Hippocampal formation (tissue), 2 donors: ENCODE measurements around the gene RPL26.
"Not testable (repeated sequence)": the region's sequence is repeated elsewhere in the genome, so short reads cannot be mapped to it uniquely, and the experiment has no call there.

Source experiments
- DNase-seq, 2 donors: peaks; one replicate each; lab custom pipeline; 2025; lab: John Stamatoyannopoulos, UW

The RPL26 gene

GRCh38 chr17:8394497-8394896, 11.5 kb upstream of the RPL26 start:
- not testable (repeated sequence) for DNase-seq

DNA sequence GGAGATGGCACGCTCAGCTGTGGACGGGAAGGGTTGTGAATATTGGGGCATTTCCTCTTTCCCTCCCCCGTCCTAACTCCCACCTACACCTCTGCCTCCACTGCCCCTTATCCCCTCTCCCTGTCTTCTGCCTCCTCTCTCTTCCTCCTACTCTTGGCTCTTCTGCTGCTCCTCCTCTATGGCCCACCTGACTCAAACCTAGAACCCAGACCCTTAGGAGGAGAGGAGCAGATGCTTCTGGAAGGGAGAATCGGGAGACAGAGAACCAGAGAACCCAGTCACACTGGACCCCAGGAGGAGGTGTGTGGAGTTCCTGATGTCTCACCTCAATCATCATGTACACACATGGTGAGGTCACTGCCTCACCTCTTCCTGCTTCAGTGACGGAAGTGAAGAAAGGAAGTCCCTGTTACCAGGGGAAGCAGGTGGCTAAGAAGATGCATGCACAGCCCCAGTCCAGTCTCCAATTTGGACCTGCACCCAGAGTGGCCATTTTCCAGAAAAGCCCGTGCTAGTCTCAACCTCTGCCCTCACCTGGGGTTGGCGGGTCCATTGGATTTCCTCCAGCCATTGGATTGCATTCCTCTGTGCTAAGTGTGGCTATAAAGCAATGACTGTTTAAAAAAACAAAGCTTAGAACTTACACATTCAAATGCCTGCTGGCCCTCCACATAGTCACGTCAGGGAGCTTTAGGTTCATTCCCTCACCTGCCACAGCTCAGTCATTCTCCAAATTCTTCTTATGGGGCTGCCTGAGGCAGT, 10.7 kb upstream of the RPL26 start:
- DNase-seq = no peak

DNA sequence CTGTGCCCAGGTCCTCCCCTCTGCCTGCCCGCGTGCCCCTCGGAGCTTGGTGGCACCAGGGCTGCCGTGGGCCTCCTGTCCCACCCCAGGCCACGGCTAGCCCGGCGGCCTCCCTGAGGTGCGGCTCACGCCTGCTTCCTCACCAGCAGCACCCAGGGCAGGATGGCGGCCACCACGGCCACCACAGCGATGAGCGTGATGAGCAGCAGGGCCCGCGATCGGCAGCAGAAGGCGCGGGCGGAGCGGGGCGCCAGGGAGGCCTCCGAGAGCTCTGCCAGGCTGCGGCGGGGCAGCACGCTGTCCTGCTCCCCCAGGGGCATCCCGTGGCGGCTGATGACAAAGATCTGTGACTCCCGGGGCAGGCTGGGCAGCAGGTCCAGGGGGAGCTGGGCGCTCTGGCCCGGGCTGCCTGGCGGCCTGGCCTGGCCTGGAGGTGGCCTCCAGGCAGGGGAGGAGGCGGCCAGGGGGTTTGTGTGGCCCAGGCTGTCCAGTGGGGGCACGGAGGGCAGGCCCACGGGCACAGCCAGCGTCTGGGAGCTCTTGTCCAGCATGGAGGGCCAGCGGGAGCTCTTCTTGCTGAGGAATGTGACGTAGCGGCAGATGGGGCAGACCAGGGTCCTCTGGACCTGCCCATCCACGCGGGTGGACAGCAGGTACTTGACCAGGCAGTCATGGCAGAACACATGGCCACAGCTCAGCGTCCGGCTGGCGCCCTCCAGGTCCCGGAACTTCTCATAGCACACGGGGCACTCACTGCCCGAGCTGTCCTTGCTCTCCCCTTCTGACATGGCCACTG, 9.9 kb upstream of the RPL26 start:
- DNase-seq = no peak

GRCh38 chr17:8392274-8392673, 9.3 kb upstream of the RPL26 start:
- no peak for DNase-seq

- no peak for DNase-seq
Observed at GRCh38 chr17:8391711-8392110, 8.7 kb upstream of the RPL26 start.

- DNase-seq = no peak
Observed at GRCh38 chr17:8387914-8388651, 5.1 kb upstream of the RPL26 start.

GRCh38 chr17:8386841-8387240, 3.8 kb upstream of the RPL26 start:
- no peak for DNase-seq

DNA sequence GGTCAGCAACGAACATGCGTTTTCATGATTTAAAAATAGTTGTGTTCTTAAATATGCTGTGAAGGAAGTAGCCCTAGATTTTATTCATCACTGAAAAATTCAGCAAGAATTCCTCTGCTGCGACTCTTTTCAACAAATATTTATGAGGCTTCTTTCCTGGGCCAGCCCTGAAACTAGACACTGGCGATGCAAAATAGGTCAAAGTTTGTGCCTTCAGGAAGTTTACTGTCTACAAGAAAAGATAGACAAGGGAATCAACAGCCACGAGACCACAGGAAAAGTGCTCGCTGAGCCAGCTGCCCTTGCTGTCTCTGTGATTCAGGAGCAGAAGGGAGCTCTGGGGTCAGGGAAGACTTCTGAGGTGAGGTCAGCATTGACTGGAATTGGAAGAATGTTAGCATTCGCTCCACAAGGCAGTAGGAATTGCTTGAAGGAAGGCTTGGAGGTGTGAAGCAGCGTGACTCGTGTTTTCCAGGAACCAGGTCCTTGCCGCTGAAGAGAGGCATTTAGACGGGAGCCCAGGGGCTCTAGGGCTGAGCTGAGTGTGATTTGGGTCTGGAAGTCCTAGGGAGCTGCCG, 1.9 kb upstream of the RPL26 start:
- no peak for DNase-seq

- no peak for DNase-seq
Observed at GRCh38 chr17:8382880-8383142, 182 bp downstream of the RPL26 start.

GRCh38 chr17:8382052-8382879, 727 bp downstream of the RPL26 start:
- DNase-seq = no peak

DNA sequence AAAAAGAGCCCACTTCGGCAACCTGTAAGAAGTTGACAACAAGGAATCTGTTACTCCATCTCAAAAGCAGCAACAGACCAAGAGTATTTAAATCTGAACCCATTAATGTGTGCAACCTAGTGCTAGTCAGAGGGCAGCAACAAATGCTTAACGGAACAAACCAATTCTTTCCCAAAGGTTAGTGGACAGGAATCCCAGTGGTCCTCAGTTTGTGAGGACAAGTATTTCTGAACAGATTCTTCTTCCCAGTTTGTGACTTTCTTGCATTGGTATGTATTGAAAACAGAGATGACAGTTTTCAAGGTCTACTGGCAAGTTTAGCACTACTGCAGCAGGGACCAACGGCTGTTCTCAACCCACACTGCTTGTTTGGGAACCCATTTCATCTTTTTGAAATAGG, 2.9 kb downstream of the RPL26 start:
- DNase-seq = no peak

GRCh38 chr17:8378117-8378516, 4.9 kb downstream of the RPL26 start:
- DNase-seq = not testable (repeated sequence)

GRCh38 chr17:8377422-8377821, 5.6 kb downstream of the RPL26 start:
- no peak for DNase-seq

DNA sequence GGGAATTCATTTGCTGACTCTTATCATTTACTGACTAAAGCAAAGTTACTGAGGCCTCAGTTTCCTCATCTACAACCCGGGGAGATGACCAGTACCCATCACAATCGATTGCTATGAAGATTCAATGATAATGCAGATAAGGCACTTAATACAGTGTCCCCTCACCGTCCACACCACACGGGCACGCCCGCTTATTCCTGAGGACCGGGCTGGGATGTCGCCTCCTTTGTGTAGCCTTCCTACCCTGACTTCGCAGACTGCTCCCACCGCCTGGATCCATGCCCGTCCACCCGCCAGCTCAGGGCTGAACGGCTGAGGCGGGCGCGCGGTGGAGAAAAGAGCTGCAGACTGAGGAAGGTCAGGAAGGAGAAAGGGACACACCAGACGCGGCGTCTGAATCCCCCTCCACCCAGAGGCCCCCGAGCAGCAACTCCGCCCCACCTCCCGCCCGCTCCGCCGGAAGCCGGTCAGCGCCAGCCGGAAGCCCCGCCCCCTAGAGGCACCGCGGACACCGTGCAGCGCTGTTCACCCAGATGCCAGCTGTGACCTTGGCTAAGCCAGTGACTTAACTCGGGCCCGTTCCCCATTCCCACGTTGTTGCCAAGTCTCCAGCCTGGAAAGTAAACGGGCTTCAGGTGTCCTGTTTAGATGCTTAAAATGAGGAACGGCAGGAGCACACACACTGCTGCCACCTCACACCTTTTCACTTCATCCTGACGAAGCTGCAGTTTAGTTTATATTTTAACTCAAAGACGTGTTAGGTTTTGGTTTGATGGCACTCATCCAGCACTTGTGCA, 6.5 kb downstream of the RPL26 start, which contains the start of gene KRABD2:
Gene KRABD2, minus strand, starts transcription at position 434 of the 797 bp plus-strand sequence.
- peak; percentile 64 to 84 for DNase-seq

- no peak for DNase-seq
Observed at GRCh38 chr17:8375738-8376259, 7.2 kb downstream of the RPL26 start.

- DNase-seq = not testable (repeated sequence)
Observed at GRCh38 chr17:8373856-8374255, 9.1 kb downstream of the RPL26 start.

GRCh38 chr17:8372422-8372821, 10.6 kb downstream of the RPL26 start:
- DNase-seq = no peak

DNA sequence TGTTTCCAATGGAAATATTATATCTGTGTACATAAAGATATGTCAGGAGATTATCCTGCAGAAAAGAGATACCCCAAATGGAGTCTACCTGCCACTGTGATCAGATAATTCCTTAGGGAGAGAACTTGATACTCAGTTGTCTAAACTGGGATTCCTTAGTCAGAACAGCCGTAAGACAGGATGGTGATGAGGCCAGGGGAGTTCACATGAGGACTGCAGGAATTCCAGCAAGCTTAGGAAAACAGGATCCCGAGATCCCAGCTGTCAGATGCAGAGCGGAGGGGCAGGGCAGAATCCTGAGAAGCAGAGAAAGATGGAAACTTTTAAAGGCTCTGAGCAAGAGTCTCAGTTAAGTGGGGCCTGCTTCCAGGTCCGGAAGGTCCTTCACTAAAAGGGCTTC, 11.2 kb downstream of the RPL26 start:
- DNase-seq = no peak

DNA sequence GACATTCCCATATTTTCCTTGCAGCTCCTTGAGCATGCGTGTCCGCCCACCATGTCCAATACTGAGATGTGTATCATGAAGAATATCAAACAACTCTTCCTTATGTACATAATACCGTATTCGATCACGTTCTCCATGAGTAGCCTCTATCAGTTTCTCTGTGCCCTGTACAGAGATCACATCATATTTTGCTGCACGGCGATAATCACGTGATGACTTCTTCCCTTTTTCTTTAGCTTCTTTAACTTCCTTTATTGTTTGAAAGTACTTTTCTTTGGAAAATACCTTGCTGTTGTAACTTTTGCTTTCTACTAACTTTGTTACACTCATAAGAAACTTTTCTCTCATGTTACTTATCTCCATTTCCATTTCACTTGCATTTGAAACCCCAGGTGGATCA, 13.0 kb downstream of the RPL26 start:
- no peak for DNase-seq

- DNase-seq = no peak
Observed at GRCh38 chr17:8368193-8368592, 14.8 kb downstream of the RPL26 start.
